IPS-18a (cell line): ENCODE measurements around the gene CRYGC.

Experiments used
- H3K27ac ChIP-seq: one replicate; pipeline ENCODE4 v1.5.1; 2013; ENCODE audit warnings: low read length
- H3K27me3 ChIP-seq: one replicate; pipeline ENCODE4 v1.6.1; 2013; ENCODE audit warnings: mild to moderate bottlenecking, low read length; ENCODE audit not compliant: control insufficient read depth, insufficient read depth
- H3K36me3 ChIP-seq: one replicate; pipeline ENCODE4 v1.6.1; 2013; ENCODE audit warnings: low read depth, low read length; ENCODE audit not compliant: control insufficient read depth
- H3K4me1 ChIP-seq: one replicate; pipeline ENCODE4 v1.6.1; 2013; ENCODE audit warnings: low read depth, low read length; ENCODE audit not compliant: control insufficient read depth
- H3K4me3 ChIP-seq: one replicate; pipeline ENCODE4 v1.5.1; 2013; ENCODE audit warnings: low read length
- H3K9ac ChIP-seq: one replicate; pipeline ENCODE4 v1.6.1; 2013; ENCODE audit warnings: mild to moderate bottlenecking, low read length, moderate library complexity
- H3K9me3 ChIP-seq: one replicate; pipeline ENCODE4 v1.6.1; 2013; ENCODE audit warnings: low read depth, low read length; ENCODE audit not compliant: control insufficient read depth

Gene CRYGC

DNA sequence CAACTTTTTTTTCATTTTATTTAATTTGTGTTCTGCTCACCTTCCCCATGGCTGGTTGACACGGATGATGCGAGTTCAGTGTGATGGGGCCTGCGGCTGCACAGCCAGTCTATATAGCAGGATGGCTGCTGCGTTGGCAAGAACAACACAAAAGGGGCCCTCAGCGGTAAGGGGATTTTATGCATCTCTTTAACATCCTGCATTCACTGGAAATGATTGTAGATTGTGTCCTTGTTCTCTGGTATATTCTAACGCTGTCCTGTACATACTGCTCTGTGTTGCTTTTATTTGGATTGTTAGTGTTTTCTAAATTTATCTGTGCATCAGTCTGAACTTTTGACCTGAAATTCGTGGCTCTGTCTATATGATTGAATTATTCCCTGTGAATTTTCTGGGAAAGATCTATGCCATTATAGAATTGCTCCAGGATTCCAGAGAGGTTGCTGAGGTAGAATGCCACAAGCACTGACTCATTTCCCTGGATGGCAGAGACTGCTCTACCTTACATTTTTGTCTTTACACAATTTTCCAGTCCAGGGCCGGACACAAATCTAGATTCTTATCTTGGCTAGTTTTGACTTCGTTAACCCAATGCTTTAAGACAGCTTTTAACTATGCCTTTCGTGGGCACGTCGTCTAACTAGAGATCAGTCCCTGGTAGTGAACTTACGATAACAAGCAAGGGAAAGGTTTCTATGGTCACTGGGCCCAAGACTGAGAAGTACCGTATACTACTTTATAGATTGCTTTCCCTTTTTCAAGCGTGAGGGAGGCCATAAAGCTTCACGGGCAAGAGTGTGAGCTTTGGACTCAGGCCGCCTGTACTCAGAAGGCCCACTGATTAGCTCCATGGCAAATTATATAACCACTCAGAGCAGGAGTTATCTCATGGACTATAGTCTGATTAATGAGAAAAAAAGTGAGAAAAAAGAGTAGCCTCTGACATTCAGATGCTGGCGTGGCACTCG lies at the start of gene CRYGC:
TSS of gene CRYGC (minus strand) at position 85 of the 968 bp plus-strand sequence. CDS start at position 49, 36 bp downstream.
- no peaks in the 10 kb centered on the region for H3K27me3 ChIP-seq
- H3K27ac ChIP-seq, result no peak within 1 kb of the TSS
- no peaks in the 10 kb centered on the region for H3K4me1 ChIP-seq
- H3K9ac ChIP-seq, result no peak within 1 kb of the TSS
- no peaks in the 10 kb centered on the region for H3K9me3 ChIP-seq
- no peak within 1 kb of the TSS for H3K4me3 ChIP-seq
- no peaks in the 10 kb centered on the region for H3K36me3 ChIP-seq

DNA sequence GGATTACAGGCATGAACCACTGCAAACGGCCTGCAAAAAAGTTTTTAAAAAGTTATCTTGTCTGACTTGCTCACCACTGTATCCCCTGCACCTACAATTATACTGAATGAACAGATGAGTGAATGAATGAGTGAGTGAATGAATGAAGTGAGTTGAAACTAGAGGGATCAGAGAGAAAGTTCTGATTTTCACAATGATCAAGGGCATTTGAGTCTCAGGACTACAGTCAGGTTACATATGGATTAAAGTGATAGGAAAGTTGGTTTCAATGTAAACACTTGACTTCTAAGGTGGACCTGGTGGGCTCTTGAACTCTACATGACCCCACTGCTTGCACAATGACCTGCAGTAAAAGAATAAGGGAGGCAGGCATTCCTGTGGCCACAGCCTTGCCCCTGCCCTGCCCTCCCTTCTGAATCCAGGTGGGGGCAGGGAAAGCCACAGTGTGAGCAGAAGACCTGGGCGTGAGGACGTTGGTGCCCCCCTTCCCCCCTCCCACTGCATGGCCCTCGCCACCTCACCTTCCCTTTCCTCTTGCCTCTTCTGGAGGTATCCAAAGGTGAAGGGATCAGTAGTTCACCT lies 49.5 kb upstream of the CRYGC start:
- Histone ChIP-seq H3K4me3 (no peak overlapping the region), H3K9me3 (no peaks in the 10 kb centered on the region)

DNA sequence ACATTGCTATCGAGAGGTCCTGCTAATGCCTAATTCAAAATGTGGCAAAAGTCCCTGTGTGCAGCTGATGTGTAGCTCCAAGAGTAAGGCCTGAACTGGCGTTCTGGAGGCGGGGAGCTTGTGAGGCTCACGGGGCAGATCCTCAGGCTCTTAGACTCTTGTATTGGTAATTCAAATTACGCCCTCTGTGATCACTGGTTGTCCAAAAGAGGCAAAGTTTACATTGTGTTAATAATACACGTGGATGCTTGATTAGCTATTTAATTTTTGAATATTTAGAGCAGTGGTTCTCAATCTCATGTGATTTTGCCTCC lies 46.2 kb upstream of the CRYGC start:
- no peaks in the 10 kb centered on the region for H3K9me3 ChIP-seq
- H3K4me3 ChIP-seq, result no peak overlapping the region
- H3K27ac ChIP-seq, result no peak overlapping the region
- H3K9ac ChIP-seq, result no peak overlapping the region
- no peaks in the 10 kb centered on the region for H3K36me3 ChIP-seq
- no peaks in the 10 kb centered on the region for H3K27me3 ChIP-seq
- peaks cover 6% of the 10 kb centered on the region for H3K4me1 ChIP-seq

More for the DNA sequence above, 49.5 kb upstream of the CRYGC start:
- no peaks in the 10 kb centered on the region for H3K36me3 ChIP-seq
- peaks cover 17% of the 10 kb centered on the region for H3K4me1 ChIP-seq
- no peak overlapping the region for H3K9ac ChIP-seq
- H3K27ac ChIP-seq, result no peak overlapping the region
- H3K27me3 ChIP-seq, result no peaks in the 10 kb centered on the region

DNA sequence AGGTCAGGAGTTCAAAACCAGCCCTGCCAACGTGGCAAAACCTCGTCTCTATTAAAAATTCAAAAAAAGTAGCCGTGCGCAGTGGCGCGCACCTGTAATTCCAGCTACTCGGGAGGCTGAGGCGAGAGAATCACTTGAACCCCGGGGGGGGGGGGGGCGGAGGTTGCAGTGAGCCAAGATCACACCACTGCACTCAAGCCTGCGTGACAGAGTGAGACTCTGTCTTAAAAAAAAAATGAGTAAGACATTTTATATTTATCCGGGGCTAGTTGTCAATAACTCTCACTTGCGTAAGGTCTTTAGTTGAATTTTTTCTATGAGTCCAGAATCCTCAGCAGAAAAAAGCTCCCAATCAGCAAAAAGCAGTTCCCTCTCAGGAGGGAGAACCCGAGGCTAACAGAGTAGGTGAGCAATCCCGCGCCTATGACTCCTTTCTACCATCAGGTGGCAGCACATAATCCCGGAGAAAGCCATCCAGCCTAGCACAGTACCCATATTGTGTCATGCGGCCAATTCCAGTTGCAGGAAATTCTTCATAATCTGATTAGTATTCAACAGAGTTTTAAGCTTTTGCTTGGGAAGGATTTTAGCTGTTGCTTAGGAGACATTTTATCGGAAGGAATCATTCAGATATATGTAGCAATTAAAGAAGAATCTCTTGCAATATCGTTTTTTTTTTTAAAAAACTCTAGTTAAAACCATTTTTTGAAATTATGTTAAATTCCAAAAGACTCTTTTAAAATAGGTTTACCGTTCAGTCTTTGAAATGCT lies 45.6 kb upstream of the CRYGC start:
- Histone ChIP-seq H3K9me3 (no peaks in the 10 kb centered on the region), H3K4me3 (no peak overlapping the region)

DNA sequence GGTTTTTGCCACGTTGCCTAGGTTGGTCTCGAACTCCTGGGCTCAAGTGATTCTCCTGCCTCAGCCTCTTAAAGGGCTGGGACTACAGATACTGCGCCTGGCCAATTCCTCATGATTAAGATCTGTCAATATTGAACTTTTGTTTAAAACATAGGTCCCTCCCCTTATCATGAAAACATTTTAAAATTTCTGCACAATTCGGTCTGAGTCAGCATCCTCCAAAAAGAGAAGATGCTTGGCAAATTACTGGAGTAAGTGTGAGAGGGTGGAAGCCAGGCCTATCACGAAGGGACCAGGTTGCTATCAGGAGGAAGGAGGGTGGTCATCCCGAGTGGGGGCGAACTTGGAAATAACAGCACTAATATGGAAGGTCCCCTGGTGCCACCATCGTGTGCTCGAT lies 44.5 kb upstream of the CRYGC start:
- no peak overlapping the region for H3K9ac ChIP-seq
- H3K27ac ChIP-seq, result no peak overlapping the region
- H3K27me3 ChIP-seq, result no peaks in the 10 kb centered on the region
- no peaks in the 10 kb centered on the region for H3K36me3 ChIP-seq
- H3K4me3 ChIP-seq, result no peak overlapping the region
- H3K9me3 ChIP-seq, result no peaks in the 10 kb centered on the region
- H3K4me1 ChIP-seq, result peaks cover 6% of the 10 kb centered on the region

More for the DNA sequence above, 45.6 kb upstream of the CRYGC start:
- no peak overlapping the region for H3K27ac ChIP-seq
- H3K36me3 ChIP-seq, result no peaks in the 10 kb centered on the region
- H3K27me3 ChIP-seq, result no peaks in the 10 kb centered on the region
- H3K9ac ChIP-seq, result no peak overlapping the region
- peaks cover 6% of the 10 kb centered on the region for H3K4me1 ChIP-seq

DNA sequence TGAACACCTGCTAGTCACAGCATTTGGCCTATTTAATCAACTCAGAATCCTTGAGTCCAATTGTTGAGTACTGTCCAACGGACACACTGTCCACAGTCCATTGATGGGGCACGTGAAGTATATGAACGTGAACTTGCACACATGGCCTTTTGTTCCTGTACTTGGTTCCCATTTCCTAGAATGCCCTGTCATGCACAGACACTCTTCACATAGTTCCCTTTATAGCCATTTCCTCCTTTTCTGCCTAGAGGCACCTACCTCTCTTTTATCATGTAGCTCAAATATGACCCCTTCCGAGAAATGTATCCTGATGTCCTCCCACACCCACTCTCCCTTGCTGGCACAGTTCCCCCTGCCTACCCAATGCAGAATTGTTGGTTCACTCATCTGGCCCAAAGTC lies 42.5 kb upstream of the CRYGC start:
- Histone ChIP-seq H3K4me1 (peaks cover 6% of the 10 kb centered on the region), H3K9me3 (no peaks in the 10 kb centered on the region), H3K27ac (no peak overlapping the region), H3K36me3 (no peaks in the 10 kb centered on the region), H3K9ac (no peak overlapping the region), H3K27me3 (no peaks in the 10 kb centered on the region), H3K4me3 (no peak overlapping the region)

GRCh38 chr2:208164951-208165755 lies 35.5 kb upstream of the CRYGC start:
- H3K9ac ChIP-seq, result no peak overlapping the region
- no peaks in the 10 kb centered on the region for H3K9me3 ChIP-seq
- H3K4me3 ChIP-seq, result no peak overlapping the region
- H3K36me3 ChIP-seq, result no peaks in the 10 kb centered on the region
- no peaks in the 10 kb centered on the region for H3K27me3 ChIP-seq
- H3K27ac ChIP-seq, result no peak overlapping the region
- H3K4me1 ChIP-seq, result no peaks in the 10 kb centered on the region

- H3K4me3 ChIP-seq, result no peak within 1 kb of the TSS
- no peaks in the 10 kb centered on the region for H3K36me3 ChIP-seq
- no peaks in the 10 kb centered on the region for H3K9me3 ChIP-seq
- H3K27me3 ChIP-seq, result no peaks in the 10 kb centered on the region
- no peak within 1 kb of the TSS for H3K9ac ChIP-seq
- no peak within 1 kb of the TSS for H3K27ac ChIP-seq
- no peaks in the 10 kb centered on the region for H3K4me1 ChIP-seq
Observed at GRCh38 chr2:208163489-208163888, 33.9 kb upstream of the CRYGC start, which contains the start of gene CRYGA. Gene CRYGA, minus strand, starts transcription at chr2:208163589. Its CDS starts 33 bp downstream, at chr2:208163556.

DNA sequence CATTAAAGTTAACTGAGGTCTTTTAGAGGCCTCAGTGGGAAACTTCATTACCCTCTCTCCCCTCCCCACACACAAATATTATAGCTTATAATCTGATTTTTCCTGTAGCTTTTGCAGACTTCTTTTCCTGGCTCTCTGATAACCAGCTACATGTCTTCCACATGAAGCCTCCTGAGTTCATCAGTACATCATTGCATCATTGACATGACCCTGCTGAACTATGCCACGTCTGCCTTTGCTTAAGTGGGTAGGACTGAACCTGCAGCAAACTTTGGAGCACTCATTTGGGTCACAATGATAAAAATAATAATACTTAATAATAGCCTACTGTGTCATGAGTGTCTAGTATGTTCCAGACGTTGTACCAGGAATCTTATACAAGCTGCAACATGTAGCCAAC lies 26.8 kb upstream of the CRYGC start:
- H3K27ac ChIP-seq, result no peak overlapping the region
- no peak overlapping the region for H3K9ac ChIP-seq
- no peaks in the 10 kb centered on the region for H3K9me3 ChIP-seq
- H3K27me3 ChIP-seq, result no peaks in the 10 kb centered on the region
- H3K4me3 ChIP-seq, result no peak overlapping the region
- H3K36me3 ChIP-seq, result no peaks in the 10 kb centered on the region
- no peaks in the 10 kb centered on the region for H3K4me1 ChIP-seq

DNA sequence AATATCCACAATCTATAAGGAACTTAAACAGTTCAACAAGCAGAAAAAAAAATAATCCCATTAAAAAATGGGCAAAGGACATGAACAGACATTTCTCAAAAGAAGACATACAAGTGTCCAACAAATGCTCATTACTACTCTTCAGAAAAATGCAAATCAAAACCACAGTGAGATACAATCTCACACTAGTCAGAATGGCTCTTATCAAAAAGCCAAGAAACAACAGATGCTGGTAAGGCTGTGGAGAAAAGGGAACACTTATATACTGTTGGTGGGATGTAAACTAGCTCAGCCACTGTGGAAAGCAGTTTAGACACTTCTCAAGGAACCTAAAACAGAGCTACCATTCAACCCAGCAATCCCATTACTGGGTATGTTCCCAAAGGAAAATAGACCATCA lies 23.5 kb upstream of the CRYGC start:
- H3K36me3 ChIP-seq, result no peaks in the 10 kb centered on the region
- H3K4me1 ChIP-seq, result no peaks in the 10 kb centered on the region
- H3K9me3 ChIP-seq, result no peaks in the 10 kb centered on the region
- H3K27me3 ChIP-seq, result no peaks in the 10 kb centered on the region
- no peak overlapping the region for H3K9ac ChIP-seq
- no peak overlapping the region for H3K4me3 ChIP-seq
- H3K27ac ChIP-seq, result no peak overlapping the region

GRCh38 chr2:208150956-208151355 lies 21.3 kb upstream of the CRYGC start:
- peaks cover 4% of the 10 kb centered on the region for H3K4me1 ChIP-seq

More at GRCh38 chr2:208150956-208151355, 21.3 kb upstream of the CRYGC start:
- no peaks in the 10 kb centered on the region for H3K27me3 ChIP-seq
- no peak overlapping the region for H3K9ac ChIP-seq
- no peak overlapping the region for H3K4me3 ChIP-seq
- H3K36me3 ChIP-seq, result no peaks in the 10 kb centered on the region
- no peaks in the 10 kb centered on the region for H3K9me3 ChIP-seq
- no peak overlapping the region for H3K27ac ChIP-seq
